PFSK-1 (cell line): ENCODE results near the gene ACAP3.

Experiments used
- FOXP2 ChIP-seq: optimal IDR thresholded peaks from 2 replicates; pipeline ENCODE3; 2011; ENCODE audit warnings: borderline replicate concordance, control low read depth, inconsistent platforms; ENCODE audit not compliant: insufficient read depth; ENCODE audit errors: extremely low read length, extremely low read depth
- POLR2AphosphoS5 ChIP-seq: IDR thresholded peaks from 2 replicates; pipeline ENCODE4 v1.6.1; 2012; ENCODE audit warnings: low read depth, mild to moderate bottlenecking, control low read depth, low read length, moderate library complexity
- SIN3A ChIP-seq: IDR thresholded peaks from 2 replicates; pipeline ENCODE4 v1.6.1; 2012; ENCODE audit warnings: mild to moderate bottlenecking, low read length, moderate library complexity, borderline replicate concordance; ENCODE audit not compliant: insufficient read depth
- TAF1 ChIP-seq: IDR thresholded peaks from 2 replicates; pipeline ENCODE4 v1.6.1; 2012; ENCODE audit warnings: low read length, control low read depth, borderline replicate concordance; ENCODE audit not compliant: insufficient read depth
- TF ChIP-seq, protein P1 (sequence below), 2 experiments: IDR thresholded peaks; 2 replicates each; pipeline versions ENCODE4 v1.6.1 to v1.8.0; 2011 to 2012; ENCODE audit warnings: low read depth in 2 of 2, low read length in 2 of 2, control low read depth in 1 of 2, inconsistent platforms in 1 of 2, mild to moderate bottlenecking in 1 of 2, moderate library complexity in 1 of 2; ENCODE audit not compliant: insufficient read depth in 1 of 2

ACAP3 gene

DNA sequence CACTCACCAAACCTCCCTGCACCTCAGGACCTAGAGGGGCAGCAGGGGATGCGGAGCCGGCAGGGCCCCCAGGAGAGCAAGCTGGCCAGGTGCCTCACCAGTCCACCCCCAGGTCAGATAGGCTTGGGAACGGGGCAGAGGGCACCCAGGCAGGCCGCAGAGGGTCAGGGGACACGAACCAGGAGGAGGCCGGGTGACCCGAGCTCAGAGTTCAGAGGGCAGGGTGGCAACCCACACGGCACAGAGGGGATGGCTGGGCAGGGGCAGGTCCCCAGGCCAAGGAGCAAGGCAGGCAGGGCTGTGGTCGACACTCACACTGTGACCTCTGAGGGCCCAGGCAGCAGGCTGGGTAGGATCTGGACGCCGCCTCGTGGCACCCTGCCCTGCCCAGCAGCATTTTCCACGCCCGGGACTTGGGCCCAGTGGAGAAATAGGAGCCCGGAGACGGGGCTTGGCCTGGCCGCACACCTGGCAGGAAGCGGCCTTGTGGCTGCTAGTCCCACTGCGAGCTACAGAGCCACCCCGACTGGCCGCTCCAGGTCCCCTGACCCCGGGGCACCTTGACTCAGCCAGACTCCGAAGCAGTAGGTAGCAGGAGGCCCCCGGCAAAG, 36.2 kb upstream of the ACAP3 start:
- TF ChIP-seq SIN3A = no peak
- TF ChIP-seq FOXP2 = no peak
- TF ChIP-seq, protein P1, sequence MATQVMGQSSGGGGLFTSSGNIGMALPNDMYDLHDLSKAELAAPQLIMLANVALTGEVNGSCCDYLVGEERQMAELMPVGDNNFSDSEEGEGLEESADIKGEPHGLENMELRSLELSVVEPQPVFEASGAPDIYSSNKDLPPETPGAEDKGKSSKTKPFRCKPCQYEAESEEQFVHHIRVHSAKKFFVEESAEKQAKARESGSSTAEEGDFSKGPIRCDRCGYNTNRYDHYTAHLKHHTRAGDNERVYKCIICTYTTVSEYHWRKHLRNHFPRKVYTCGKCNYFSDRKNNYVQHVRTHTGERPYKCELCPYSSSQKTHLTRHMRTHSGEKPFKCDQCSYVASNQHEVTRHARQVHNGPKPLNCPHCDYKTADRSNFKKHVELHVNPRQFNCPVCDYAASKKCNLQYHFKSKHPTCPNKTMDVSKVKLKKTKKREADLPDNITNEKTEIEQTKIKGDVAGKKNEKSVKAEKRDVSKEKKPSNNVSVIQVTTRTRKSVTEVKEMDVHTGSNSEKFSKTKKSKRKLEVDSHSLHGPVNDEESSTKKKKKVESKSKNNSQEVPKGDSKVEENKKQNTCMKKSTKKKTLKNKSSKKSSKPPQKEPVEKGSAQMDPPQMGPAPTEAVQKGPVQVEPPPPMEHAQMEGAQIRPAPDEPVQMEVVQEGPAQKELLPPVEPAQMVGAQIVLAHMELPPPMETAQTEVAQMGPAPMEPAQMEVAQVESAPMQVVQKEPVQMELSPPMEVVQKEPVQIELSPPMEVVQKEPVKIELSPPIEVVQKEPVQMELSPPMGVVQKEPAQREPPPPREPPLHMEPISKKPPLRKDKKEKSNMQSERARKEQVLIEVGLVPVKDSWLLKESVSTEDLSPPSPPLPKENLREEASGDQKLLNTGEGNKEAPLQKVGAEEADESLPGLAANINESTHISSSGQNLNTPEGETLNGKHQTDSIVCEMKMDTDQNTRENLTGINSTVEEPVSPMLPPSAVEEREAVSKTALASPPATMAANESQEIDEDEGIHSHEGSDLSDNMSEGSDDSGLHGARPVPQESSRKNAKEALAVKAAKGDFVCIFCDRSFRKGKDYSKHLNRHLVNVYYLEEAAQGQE (IDR thresholded peaks at IDR 0.05; ENCODE audit: insufficient read depth in 1 of 2, low read depth in 2 of 2, low read length in 2 of 2) = no peak
- TF ChIP-seq POLR2AphosphoS5 = no peak
- no peak for TF ChIP-seq TAF1

DNA sequence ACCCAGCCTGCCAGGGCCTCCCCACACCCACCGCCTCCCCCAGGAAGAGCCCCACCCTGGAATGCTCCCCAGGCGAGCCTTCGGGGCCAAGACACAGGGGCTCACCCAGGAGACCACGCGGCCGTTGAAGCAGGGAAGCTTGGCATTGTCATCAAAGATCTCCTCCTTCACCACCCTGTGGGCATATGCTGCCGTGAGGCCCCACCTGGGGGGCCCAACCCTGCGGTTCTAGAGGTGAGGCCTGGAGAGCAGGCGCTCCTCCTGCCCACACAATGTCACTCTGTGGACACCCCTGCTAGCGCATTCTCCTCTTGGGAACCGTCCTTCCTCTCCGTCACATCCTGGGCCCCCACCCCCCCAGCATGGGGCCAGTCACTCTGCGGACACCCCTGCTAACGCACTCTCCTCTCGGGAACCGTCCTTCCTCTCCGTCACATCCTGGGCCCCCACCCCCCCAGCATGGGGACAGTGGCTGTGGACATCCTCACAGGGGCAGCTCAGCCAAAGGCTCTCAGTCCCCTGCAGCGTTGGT, 34.9 kb upstream of the ACAP3 start:
- TF ChIP-seq, protein P1 (IDR thresholded peaks at IDR 0.05; ENCODE audit: insufficient read depth in 1 of 2, low read depth in 2 of 2, low read length in 2 of 2) = no peak
- no peak for TF ChIP-seq TAF1
- no peak for TF ChIP-seq SIN3A
- no peak for TF ChIP-seq FOXP2
- no peak for TF ChIP-seq POLR2AphosphoS5

DNA sequence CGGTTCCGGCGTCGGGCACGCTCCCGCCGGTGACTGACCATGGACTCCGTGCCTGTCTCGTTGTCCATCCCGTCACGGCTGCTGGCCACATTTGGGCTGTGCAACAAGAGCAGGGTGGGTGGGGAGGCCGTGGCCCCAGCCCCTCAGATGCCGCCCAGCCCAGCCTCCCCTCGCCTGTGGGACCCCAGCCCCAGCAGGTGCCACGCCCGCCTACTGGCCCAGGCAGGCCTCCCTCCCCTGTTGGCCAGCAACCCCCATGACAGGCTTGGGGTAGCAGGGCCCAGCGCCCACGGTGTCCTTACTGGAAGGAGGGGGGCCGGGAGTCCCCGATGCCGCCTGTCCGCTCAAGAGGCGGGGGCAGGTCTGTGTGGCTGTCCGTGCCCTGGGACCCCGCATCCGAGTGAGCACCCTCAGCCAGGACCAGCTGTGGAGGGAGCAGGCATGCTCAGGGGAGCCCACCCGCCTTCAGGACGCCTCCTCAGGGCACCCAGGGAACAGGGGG, 34.4 kb upstream of the ACAP3 start:
- TF ChIP-seq FOXP2 (no peak), POLR2AphosphoS5 (no peak), TAF1 (no peak), SIN3A (no peak)
- TF ChIP-seq, protein P1 (IDR thresholded peaks at IDR 0.05; ENCODE audit: insufficient read depth in 1 of 2, low read depth in 2 of 2, low read length in 2 of 2) = no peak

DNA sequence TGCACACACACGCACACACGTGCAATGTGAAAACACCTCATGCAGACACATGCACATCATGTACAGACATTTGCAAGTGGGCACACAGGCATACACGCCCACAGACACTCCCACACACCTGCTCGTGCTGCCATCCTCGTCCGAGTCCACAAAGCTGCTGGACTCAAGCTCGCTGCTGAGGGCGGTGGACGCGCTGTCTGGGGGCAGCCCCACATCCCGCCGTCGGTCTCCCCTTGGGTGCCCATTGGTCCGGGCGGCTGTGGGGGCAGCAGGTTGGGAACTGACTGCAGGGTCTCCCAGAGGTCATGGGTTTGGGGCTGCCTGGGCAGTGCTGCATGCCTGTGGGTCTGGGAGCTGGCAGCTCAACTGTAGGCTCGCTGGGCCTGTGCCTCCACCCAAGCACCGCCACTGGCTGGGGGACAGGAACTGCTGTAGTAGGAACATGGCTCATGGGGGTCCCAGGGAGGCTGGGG, 33.9 kb upstream of the ACAP3 start:
- TF ChIP-seq SIN3A (no peak), FOXP2 (no peak), TAF1 (no peak), POLR2AphosphoS5 (no peak)
- TF ChIP-seq, protein P1 (IDR thresholded peaks at IDR 0.05; ENCODE audit: insufficient read depth in 1 of 2, low read depth in 2 of 2, low read length in 2 of 2) = no peak
